ENCODE data around the gene AFM. TPM values are rescaled to one million over a fixed set of nuclear protein-coding genes. Genes with fewer than 3 reads are reported as not detected.
A peak's percentile ranks its signal among the peaks of the same experiment; 100 is the strongest.

AFM gene
- total RNA-seq, 6 donors from 2014 or later: 0.20 TPM; not detected in 5

DNA sequence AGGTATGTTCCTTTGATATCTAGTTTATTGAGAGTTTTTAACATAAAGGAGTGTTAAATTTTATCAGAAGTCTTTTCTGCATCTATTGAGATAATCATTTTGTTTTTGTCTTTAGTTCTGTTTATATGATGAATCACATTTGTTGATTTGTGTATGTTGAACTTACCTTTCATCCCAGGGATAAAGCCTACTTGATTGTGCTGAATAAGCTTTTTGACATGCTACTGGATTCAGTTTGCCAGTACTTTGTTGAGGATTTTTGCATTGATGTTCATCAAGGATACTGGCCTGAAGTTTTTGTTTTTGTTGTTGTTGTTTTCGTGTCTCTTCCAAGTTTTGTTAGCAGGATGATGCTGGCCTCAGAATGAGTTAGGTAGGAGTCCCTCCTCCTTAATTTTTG, 10.8 kb upstream of the AFM start:
- H3K9me3 ChIP-seq: peaks cover 0 to 18% (median 5%) of the 10 kb centered on the region in 4 donors
- H3K36me3 ChIP-seq: no peaks in the 10 kb centered on the region
- no peak overlapping the region for H3K27ac ChIP-seq
- WGBS, 2 donors: 67 to 80% methylated on average over 1 of the region's 1 CpG
- ATAC-seq (ENCODE audit: low FRiP score in 2 of 2): no peak
- no peak for DNase-seq
- no peak overlapping the region for H3K4me3 ChIP-seq
- H3K27me3 ChIP-seq: no peaks in the 10 kb centered on the region
- TF ChIP-seq POLR2AphosphoS5 (IDR thresholded peaks at IDR 0.05) (no peak), EP300 (IDR thresholded peaks at IDR 0.05) (no peak), POLR2A (IDR thresholded peaks at IDR 0.05) (no peak)
- TF ChIP-seq, protein P1, sequence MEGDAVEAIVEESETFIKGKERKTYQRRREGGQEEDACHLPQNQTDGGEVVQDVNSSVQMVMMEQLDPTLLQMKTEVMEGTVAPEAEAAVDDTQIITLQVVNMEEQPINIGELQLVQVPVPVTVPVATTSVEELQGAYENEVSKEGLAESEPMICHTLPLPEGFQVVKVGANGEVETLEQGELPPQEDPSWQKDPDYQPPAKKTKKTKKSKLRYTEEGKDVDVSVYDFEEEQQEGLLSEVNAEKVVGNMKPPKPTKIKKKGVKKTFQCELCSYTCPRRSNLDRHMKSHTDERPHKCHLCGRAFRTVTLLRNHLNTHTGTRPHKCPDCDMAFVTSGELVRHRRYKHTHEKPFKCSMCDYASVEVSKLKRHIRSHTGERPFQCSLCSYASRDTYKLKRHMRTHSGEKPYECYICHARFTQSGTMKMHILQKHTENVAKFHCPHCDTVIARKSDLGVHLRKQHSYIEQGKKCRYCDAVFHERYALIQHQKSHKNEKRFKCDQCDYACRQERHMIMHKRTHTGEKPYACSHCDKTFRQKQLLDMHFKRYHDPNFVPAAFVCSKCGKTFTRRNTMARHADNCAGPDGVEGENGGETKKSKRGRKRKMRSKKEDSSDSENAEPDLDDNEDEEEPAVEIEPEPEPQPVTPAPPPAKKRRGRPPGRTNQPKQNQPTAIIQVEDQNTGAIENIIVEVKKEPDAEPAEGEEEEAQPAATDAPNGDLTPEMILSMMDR (IDR thresholded peaks at IDR 0.05): no peak
- no peaks in the 10 kb centered on the region for H3K4me1 ChIP-seq

DNA sequence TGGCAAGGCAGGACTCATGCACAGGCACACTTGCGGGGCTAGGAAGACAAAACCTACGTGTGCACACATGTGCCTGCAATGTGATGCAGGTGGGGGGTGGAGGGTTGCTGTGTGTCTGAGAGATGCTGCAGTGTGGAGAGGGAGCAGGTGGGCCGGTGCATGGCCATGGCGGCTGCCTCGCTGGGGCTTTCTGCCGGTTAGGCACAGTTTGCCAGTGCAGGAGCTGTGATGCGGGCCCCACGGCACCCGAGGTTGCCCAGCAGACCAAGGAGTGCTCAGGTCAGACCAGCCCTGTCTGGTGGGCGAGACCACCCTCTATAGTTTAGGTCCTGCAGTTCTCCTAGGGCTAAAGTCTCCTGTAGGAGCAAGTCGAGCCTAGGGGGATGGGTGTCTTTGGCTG, 4.4 kb upstream of the AFM start:
- no peaks in the 10 kb centered on the region for H3K27me3 ChIP-seq
- DNase-seq: peak in 1 of 2 donors; percentile 71
- 80 to 86% methylated on average over 11 of the region's 11 CpGs for WGBS, 2 donors
- H3K4me1 ChIP-seq: no peaks in the 10 kb centered on the region
- H3K36me3 ChIP-seq: no peaks in the 10 kb centered on the region
- TF ChIP-seq POLR2AphosphoS5 (IDR thresholded peaks at IDR 0.05) (no peak), POLR2A (IDR thresholded peaks at IDR 0.05) (no peak), EP300 (IDR thresholded peaks at IDR 0.05) (no peak)
- peak in 1 of 2 donors; percentile 43 for ATAC-seq (ENCODE audit: low FRiP score in 2 of 2)
- H3K9me3 ChIP-seq: peaks cover 0 to 18% (median 5%) of the 10 kb centered on the region in 4 donors
- no peak overlapping the region for H3K4me3 ChIP-seq
- H3K27ac ChIP-seq: no peak overlapping the region

DNA sequence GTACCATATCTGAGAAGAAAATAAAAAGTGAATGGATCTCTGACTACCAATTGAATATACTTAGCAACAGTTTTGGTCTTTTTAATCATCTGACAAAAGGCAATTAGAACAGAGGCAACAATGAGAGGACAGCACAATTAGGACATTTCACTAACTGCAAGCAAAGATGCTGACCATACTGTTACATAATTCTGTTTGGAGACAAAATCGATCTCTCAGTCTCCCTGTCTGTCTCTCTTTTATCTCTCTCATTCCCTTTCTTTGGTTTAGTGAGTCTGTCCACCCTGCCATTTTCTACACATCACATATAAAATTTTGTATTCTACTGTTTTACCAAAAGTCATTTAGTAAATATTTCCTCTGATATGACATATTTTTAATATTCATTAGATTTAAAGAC, 2.2 kb upstream of the AFM start:
- WGBS, 2 donors: 68 to 84% methylated on average over 1 of the region's 1 CpG
- H3K4me1 ChIP-seq: no peaks in the 10 kb centered on the region
- ATAC-seq (ENCODE audit: low FRiP score in 2 of 2): no peak

DNA sequence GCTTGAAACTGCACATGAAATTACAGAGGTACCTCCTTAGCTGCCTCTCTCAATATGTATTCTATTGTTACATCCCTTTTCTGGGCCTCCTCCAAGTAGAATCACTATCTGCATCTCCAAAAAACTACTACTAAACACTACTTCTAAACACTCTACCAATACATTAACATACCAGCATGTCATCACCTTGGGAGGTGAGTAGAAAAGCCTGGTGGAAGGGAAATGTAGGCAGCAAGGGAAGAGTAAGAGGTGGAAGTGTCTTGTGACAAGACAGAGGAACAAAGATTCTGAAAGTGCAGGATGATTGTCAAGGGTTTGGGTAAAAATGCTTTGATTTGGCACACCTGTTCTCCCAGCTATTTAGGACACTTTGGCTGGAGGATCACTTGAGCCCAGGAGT, 3.5 kb downstream of the AFM start:
- TF ChIP-seq POLR2AphosphoS5 (IDR thresholded peaks at IDR 0.05) (no peak), POLR2A (IDR thresholded peaks at IDR 0.05) (no peak), EP300 (IDR thresholded peaks at IDR 0.05) (no peak)
- TF ChIP-seq, protein P1 (IDR thresholded peaks at IDR 0.05): no peak
- no peak for DNase-seq
- no peak for ATAC-seq (ENCODE audit: low FRiP score in 2 of 2)
- no peaks in the 10 kb centered on the region for H3K9me3 ChIP-seq
- no peak overlapping the region for H3K4me3 ChIP-seq
- H3K27me3 ChIP-seq: no peaks in the 10 kb centered on the region
- H3K36me3 ChIP-seq: no peaks in the 10 kb centered on the region
- H3K27ac ChIP-seq: no peak overlapping the region
- H3K4me1 ChIP-seq: no peaks in the 10 kb centered on the region

More for the DNA sequence above, 2.2 kb upstream of the AFM start:
- Histone ChIP-seq H3K27me3 (no peaks in the 10 kb centered on the region), H3K4me3 (no peak overlapping the region), H3K27ac (no peak overlapping the region), H3K9me3 (peaks cover 0 to 7% (median 4%) of the 10 kb centered on the region in 4 donors), H3K36me3 (no peaks in the 10 kb centered on the region)
- no peak for DNase-seq
- TF ChIP-seq EP300 (IDR thresholded peaks at IDR 0.05): no peak

DNA sequence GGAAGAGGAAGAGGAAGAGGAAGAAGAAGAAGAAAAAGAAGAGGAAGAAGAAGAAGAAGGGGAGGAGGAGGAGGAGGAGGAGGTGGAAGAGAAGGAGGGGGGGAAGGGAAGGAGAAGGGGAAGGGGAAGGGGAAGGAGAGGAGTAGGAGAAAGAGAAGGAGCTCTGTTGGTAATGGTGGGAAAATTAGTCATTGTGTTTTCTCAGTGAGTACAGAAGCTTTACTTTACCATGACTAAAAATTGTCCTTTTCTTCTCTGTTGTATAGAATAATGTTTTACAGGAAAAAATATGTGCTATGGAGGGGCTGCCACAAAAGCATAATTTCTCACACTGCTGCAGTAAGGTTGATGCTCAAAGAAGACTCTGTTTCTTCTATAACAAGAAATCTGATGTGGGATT, 4.1 kb downstream of the AFM start:
- Histone ChIP-seq H3K27me3 (no peaks in the 10 kb centered on the region), H3K36me3 (no peaks in the 10 kb centered on the region), H3K27ac (no peak overlapping the region), H3K9me3 (no peaks in the 10 kb centered on the region), H3K4me3 (no peak overlapping the region), H3K4me1 (no peaks in the 10 kb centered on the region)
- TF ChIP-seq EP300 (IDR thresholded peaks at IDR 0.05): no peak
- TF ChIP-seq, protein P1 (IDR thresholded peaks at IDR 0.05): no peak
- TF ChIP-seq POLR2AphosphoS5 (IDR thresholded peaks at IDR 0.05): no peak
- TF ChIP-seq POLR2A (IDR thresholded peaks at IDR 0.05): no peak
- no peak for ATAC-seq (ENCODE audit: low FRiP score in 2 of 2)
- no peak for DNase-seq

DNA sequence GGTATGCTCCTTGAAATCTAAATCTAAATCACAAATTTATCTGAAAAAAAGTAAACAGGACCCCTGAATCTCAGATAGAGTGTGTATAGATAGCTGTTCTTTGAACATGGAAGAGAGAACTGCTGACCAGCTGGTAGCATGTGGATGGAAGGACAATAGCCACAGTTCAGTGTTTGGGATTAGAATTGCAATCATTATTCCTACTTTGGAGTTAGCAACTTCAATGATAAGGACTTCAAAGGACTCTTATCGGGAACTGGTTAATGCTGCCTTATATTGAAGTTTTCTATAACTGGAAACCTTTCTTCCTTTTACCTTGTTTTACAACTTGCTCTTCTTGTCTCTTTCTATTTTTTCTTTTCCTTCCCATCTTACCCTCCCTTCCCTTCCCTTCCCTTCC, 5.0 kb downstream of the AFM start:
- TF ChIP-seq, protein P1 (IDR thresholded peaks at IDR 0.05): no peak
- TF ChIP-seq POLR2AphosphoS5 (IDR thresholded peaks at IDR 0.05): no peak
- TF ChIP-seq POLR2A (IDR thresholded peaks at IDR 0.05): no peak
- no peak for DNase-seq
- H3K4me3 ChIP-seq: no peak overlapping the region
- no peaks in the 10 kb centered on the region for H3K27me3 ChIP-seq
- H3K4me1 ChIP-seq: no peaks in the 10 kb centered on the region
- no peak overlapping the region for H3K27ac ChIP-seq
- H3K36me3 ChIP-seq: no peaks in the 10 kb centered on the region
- no peaks in the 10 kb centered on the region for H3K9me3 ChIP-seq
- ATAC-seq (ENCODE audit: low FRiP score in 2 of 2): no peak
- 53 to 54% methylated on average over 1 of the region's 1 CpG for WGBS, 2 donors

Measured in upper lobe of left lung (tissue), 6 donors.